LNCaP clone FGC (cell line): ENCODE measurements around the gene NUMA1.

Experiments
- DNase-seq: peaks from one replicate; pipeline ENCODE4 v3.0.0-alpha.2; 2011; ENCODE audit warnings: low read depth
- H3K4me3 ChIP-seq: 2 replicates; pipeline ENCODE4 v1.5.1; 2011; ENCODE audit warnings: mild to moderate bottlenecking, low read depth, low read length, control low read depth
- TF ChIP-seq, protein P1 (sequence below): IDR thresholded peaks from 2 replicates; pipeline ENCODE4 v1.5.1; 2012; ENCODE audit warnings: mild to moderate bottlenecking; ENCODE audit not compliant: control insufficient read depth, insufficient read depth; ENCODE audit errors: extremely low read depth

The NUMA1 gene

DNA sequence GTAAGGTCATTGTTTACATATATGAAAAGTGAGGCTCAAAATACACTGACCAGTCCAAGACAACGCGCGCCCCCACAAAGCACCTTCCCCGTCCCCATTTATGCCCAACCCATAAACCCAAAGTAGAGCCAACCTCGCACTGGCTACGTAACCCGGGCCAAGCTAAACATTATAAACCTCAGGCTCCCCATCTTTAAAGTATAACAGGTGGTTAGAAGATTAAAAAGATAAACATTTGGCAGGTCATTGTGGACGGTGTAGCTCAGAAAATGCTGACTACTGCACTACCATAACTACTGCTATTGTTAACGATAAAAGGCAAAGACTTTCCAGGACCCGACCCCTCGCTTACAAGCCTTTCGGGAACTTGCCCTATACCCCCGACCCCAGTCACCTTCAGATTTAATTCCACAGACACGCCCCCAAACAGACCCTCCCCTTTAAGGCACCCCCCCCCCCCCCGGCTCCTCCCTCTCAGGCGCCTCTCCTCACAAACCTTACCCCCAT, 470 bp downstream of the NUMA1 start:
- TF ChIP-seq, protein P1, sequence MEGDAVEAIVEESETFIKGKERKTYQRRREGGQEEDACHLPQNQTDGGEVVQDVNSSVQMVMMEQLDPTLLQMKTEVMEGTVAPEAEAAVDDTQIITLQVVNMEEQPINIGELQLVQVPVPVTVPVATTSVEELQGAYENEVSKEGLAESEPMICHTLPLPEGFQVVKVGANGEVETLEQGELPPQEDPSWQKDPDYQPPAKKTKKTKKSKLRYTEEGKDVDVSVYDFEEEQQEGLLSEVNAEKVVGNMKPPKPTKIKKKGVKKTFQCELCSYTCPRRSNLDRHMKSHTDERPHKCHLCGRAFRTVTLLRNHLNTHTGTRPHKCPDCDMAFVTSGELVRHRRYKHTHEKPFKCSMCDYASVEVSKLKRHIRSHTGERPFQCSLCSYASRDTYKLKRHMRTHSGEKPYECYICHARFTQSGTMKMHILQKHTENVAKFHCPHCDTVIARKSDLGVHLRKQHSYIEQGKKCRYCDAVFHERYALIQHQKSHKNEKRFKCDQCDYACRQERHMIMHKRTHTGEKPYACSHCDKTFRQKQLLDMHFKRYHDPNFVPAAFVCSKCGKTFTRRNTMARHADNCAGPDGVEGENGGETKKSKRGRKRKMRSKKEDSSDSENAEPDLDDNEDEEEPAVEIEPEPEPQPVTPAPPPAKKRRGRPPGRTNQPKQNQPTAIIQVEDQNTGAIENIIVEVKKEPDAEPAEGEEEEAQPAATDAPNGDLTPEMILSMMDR: no peak
- H3K4me3 ChIP-seq: peak overlapping the region; percentile 71
- peak; percentile 75 for DNase-seq

DNA sequence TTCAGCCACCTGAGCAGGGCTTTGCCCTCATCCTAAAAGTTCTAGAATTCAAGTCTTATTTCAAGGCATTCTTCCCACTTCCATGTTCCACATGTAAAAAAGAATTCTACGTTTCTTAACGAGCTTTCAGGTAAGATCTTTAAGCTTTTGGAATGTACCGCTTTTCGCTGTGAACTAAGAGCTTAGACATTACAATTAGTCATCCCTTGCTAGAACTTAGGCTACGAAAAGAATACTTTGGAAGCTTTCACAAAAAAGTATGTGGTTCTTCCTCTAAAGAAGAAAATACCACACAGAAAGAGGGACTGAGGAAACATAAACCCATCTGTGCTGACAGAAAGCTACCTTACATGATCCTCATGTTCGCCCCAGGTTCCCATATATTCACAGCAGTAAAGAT, 1.9 kb downstream of the NUMA1 start:
- DNase-seq: no peak
- TF ChIP-seq, protein P1: no peak
- H3K4me3 ChIP-seq: peak overlapping the region; percentile 71

DNA sequence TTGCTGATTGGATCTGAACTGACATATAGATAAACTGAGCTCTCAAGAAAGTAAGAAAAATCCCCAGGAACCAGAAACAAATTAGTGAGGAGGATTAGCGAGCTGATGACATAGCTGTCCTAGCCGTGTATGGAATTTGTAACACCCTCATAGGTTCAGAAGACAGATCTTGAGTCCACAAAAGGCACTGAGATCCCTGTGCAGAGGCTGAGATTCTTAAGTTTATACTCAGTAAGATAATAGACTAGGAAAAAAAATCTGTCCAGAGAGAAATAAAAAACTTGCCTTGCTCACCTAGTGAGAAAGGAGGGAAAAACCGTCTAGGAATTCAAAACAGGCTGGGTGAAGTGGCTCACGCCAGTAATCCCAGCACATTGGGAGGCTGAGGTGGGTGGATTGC, 4.6 kb downstream of the NUMA1 start:
- H3K4me3 ChIP-seq: no peak overlapping the region
- TF ChIP-seq, protein P1: no peak
- DNase-seq: no peak

DNA sequence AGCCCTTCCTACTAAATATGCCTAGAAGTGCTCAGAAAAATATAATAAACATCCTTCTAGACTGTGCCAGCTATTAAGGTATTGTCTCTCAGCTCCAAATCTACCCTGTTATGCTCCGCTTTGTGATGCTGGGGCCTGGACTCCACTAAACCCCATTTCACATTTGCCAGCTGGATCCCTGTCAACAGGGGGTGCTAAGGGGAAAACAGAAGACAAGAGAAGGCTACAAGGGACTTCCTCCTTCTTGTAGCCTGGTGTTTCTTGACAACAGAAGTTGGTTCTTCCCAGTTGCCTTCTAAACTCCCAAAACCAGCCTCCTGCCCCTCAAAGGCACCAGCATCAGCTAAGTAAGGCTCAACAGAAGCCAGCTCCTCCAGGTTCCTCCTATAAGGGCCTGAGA, 5.2 kb downstream of the NUMA1 start:
- TF ChIP-seq, protein P1: no peak

DNA sequence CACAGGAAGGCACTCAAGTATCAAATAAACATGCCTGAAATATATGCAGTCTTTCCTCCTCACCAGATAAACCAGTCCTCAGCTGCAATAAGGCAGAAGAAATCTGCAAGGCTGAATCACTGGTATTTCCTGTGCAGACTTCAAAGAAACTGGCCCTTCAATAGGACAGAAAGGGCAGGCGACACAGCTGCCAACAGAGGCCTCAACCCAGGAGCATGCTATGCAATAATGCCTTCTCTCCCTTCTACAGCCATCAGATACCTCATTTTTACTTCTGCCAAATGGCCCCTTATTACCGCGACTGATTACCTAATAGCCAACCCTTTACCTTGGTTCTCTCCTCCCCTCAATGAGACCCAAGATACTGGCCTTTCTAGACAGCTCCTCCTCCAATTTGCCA, 8.0 kb downstream of the NUMA1 start:
- TF ChIP-seq, protein P1: no peak
- peak; percentile 32 for DNase-seq
- H3K4me3 ChIP-seq: no peak overlapping the region

More for the DNA sequence above, 5.2 kb downstream of the NUMA1 start:
- no peak overlapping the region for H3K4me3 ChIP-seq
- DNase-seq: no peak

DNA sequence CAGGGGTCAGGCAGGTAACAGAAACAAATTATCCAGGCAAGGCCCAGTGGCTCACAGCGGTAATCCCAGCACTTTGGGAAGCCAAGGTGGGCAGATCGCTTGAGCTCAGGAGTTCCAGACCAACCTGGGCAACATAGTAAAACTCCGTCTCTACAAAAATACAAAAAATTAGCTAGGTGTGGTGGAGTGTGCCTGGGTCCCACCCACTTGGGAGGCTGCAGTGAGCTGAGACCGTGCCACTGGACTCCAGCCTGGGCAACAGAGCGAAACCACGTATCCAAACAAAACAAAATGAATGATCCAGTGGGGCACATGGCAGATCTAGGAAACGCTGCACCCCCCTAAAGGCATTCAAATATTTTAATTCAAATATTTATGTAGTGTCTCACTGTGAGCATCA, 9.9 kb downstream of the NUMA1 start:
- no peak for DNase-seq
- TF ChIP-seq, protein P1: no peak
- 0 out of 2 replicates have a peak overlapping the region, but pooled peaks have one; percentile 24 for H3K4me3 ChIP-seq

DNA sequence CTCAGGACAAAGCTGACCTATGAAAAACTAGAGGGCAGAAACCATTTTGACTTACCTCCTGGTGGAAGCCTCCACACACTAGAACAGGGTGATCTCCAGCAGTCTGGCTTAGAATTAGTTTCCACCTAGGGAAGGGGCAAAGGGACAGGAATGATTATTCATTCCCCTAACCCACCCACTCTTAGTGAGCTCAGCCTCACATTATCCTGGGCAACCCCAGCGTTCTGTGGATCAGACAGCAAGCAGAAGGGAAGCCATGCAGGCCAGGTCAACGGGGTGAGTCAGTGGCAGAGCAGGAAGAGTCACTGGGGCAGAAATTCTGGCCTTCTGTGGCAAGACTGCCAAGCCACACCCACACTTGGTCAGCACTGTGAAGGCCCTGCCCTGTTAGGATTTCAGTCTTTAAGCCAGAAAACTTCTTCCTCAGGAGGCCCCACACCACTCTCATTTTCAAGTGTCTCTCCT, 10.5 kb downstream of the NUMA1 start:
- peak overlapping the region; percentile 44 for H3K4me3 ChIP-seq
- DNase-seq: peak; percentile 82
- TF ChIP-seq, protein P1: no peak
